GM21723 (cell line): Measurements from ENCODE around the gene APOBEC4.
"Not testable (repeated sequence)": the region's sequence is repeated elsewhere in the genome, so short reads cannot be mapped to it uniquely, and the experiment has no call there.

Experiments
- ATAC-seq: cut with Tn5 transposase; IDR thresholded peaks from one replicate; pipeline ENCODE4 v1.9.1; 2021; ENCODE audit warnings: mild to moderate bottlenecking, moderate library complexity; ENCODE audit not compliant: unreplicated experiment

APOBEC4 gene, protein sequence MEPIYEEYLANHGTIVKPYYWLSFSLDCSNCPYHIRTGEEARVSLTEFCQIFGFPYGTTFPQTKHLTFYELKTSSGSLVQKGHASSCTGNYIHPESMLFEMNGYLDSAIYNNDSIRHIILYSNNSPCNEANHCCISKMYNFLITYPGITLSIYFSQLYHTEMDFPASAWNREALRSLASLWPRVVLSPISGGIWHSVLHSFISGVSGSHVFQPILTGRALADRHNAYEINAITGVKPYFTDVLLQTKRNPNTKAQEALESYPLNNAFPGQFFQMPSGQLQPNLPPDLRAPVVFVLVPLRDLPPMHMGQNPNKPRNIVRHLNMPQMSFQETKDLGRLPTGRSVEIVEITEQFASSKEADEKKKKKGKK

DNA sequence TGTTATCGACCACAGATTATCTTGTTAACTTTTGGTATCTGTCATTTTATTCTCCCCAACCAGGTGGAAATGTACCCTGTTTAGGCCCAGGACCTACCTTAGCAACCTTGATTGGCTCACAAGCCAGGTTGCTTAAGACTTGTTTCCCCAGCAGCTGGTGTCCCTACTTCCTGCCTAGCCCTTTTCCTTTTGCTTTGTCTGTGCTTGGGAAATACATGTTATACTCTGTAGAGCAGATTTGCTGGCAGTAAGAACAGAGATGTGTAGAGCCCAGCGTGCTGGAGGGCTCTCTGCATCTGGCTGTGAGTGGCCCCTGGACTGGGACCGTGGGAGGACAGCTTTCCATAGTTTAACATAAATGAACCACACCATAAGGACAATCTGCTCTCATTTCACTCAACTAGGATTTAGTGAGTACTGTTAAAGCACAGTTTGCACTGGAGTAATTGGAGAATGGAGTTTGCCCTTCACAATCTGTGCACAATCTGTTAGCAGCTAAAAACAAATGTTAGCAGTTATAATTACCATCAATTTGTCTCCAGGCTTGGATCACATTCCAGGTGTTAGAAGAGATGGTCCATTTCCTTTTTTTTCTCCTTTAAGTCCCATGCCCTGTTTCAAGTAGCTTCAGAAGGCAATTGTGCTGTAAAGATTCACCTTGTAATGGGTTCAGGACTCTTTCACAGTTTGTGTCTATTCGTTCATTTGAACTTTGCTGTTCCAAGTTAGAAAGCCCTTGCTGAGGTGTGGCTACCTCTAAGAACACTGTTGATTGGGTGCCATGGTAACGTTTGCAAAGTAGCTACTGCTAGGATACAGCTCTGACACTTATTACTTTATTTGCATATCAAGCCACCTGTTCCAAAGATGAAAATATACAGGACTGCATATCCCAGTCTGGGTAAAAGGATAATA is at the start of gene APOBEC4:
Gene APOBEC4, minus strand, starts transcription at position 770 of the 915 bp plus-strand sequence. CDS start 4,535 bp downstream, outside the sequence.
- no peak for ATAC-seq

DNA sequence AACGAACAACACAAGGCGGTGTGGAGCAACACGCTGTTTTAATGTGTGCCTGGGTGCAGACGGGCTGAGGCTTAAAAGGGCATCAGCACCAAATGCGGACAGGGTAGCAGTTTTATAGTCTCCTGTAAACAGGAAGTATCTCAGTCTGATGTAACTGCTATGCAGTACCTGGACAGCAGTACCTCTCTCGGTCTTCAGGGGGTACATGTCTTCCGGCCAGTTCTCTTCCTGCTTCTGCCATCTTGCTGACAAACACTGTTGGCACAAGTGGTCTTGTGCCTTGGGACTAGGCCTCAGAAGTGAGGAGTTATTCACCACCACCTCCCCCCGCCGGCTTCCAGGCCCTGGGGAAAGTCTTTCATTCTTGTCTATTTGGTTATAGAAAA is 49.7 kb upstream of the APOBEC4 start:
- ATAC-seq: no peak

GRCh38 chr1:183702087-183702812 is 49.1 kb upstream of the APOBEC4 start:
- ATAC-seq: no peak

DNA sequence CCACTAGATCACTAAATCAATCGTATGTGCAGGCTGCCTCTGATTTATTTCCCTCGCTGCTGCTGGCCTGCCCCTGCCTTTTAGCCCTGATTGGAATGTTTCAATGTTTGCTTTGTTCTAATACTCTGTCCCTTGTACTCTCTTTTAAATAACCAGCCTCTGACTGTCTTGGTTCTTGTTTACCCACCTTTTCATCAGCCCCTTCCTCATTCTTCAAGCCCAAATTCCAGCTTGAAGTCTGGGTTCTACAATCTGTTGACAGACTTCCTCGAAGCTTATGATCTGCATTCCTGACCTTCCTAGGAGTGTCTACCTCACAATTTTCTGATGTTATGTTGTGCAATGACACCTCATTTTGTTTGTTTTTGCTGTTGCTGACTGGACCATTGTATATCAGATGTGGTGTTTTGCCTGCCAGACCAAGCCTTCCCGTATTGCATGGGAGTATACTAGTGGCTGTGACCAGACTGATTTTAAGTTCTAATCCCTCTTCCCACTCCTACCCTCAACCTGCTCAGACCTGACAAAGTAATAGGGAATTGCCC is 46.6 kb upstream of the APOBEC4 start:
- no peak for ATAC-seq

- no peak for ATAC-seq
Observed at GRCh38 chr1:183697814-183698590, 44.9 kb upstream of the APOBEC4 start.

DNA sequence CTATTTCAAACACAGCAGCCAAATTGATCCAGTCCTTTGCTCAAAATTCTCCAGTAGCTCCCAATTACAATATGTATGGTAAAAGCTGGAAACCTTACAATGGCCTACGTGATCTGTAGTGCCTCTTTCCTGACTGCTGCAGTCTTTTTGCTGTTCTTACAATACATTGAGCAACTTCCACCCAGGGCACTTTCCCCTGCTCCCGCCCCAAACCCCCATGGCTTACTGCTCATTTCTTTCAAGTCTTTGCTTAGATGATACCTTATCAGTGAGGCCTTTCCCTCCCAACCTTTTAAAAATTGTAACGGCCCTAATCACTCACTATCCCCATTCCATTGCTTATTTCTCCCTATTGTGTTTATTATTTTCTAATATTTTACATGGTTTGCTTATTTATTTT is 43.9 kb upstream of the APOBEC4 start:
- no peak for ATAC-seq

GRCh38 chr1:183694755-183695154 is 41.6 kb upstream of the APOBEC4 start:
- ATAC-seq: no peak

DNA sequence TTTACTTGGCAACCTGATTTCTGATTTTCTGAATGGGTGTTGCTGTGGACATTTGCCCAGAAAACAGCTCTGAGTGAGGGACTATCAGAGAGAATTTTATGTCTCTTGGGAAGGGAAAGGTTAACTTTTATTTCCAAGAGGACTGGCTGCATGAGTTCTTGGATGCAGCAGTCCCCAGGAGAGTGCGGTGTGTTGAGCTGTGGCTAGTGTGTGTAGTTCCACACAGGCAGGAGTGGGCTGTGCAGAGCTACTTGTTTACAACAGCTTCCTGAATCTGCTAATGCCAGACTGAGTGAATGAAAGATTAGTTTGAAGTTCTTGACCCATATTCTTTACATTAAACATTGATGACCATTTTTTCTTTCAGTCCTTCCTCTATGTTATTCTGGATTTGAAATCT is 41.0 kb upstream of the APOBEC4 start:
- no peak for ATAC-seq

- ATAC-seq: no peak
Observed at GRCh38 chr1:183693521-183693920, 40.4 kb upstream of the APOBEC4 start.

DNA sequence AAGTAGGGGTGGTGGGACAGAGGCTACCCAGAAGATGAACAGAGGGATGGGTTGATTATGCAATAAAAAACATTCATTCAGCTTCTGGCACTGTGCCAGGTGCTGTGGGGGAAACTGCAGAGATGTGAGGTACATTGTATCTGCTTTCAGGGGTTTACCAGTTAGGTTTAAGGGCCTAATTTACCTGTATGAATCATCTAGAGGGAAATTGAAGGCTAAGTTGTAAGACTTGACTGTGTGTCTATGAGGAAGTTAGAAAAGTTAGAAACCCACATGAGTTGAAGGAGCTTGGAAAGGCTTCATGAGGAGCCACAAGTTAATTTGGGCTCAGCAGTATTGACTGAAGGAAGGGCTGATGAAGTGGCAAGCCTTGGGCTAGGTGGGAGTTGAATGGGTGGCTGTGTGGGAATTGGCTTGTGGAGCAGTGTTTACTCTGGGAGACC is 36.7 kb upstream of the APOBEC4 start:
- peak; percentile 73 for ATAC-seq

- no peak for ATAC-seq
Observed at GRCh38 chr1:183688341-183689060, 35.4 kb upstream of the APOBEC4 start.

- ATAC-seq: no peak
Observed at GRCh38 chr1:183687546-183688304, 34.6 kb upstream of the APOBEC4 start.

DNA sequence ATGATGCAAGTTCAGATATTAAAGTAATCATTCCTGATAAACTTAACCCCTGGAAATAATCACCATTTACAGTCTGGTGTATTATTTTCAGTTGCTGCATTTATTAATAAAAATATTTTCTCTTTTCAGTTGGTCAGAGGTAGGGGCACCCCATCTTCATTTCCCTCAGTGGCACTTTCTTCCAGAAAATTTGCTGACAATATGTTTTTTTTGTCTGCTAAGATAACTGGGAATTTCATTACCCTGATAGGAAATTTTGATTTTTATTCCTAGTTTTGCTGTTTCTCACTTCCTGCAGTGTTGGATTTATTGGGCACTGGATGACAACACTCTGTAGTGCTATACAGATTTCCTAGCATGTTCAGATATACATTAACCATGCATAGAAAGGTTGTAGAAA is 33.1 kb upstream of the APOBEC4 start:
- ATAC-seq: no peak

GRCh38 chr1:183685112-183685713 is 32.1 kb upstream of the APOBEC4 start:
- peak; percentile 72 for ATAC-seq

DNA sequence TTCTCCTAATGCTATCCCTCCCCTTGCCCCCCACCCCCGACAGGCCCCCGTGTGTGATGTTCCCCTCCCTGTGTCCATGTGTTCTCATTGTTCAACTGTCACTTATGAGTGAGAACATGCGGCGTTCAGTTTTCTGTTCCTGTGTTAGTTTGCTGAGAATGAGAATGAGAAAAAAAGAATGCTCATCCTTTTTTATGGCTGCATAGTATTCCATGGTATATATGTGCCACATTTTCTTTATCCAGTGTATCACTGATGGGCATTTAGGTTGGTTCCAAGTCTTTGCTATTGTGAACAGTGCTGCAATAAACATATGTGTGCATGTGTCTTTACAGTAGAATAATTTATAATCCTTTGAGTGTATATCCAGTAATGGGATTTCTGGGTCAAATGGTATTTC is 26.2 kb upstream of the APOBEC4 start:
- ATAC-seq: not testable (repeated sequence)

DNA sequence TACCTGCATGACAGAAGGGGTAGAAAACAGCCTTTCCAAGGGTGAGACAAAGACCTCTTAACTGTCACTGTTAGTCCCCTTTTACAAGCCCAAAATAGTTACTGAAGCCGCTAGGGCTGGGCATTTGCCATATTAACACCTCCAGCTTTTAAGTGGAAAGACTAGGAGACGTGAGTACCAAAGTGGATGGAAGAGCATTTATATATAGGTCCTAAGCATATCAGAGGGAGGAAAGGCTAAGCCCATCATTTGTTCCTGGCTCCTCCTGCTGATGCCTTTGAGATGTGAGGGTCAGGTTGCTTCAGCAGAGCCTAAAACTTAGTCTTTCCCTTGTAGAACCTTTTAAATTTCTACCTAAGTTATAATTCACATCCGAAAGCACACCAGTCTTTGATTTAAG is 25.7 kb upstream of the APOBEC4 start:
- ATAC-seq: no peak

DNA sequence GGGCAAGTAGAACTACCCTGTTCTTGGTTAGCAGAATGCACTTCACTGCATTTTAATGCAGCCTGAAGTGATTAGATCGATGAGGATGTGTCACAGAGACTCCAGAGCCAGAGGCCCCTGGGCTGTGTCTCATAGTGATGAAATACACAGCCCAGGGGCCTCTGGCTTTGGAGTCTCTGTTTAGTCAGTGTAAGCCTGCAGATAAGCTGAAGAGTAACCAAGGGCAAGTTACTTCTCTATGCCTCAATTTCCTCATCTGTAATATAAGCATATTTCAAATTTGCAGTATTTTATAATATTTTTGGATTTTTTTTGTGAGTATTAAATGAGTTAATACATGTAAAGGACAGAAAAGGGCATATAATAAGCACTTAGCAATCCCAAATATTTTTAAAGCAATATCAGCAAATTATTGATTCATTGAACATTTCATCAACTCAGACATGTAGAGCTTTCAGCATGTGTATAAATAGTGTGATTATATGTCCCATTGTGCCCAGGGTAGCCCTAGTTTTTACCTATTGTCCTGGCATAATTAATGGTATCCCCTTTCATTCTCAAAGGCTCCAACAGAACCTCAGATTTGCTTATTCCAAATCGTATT is 23.6 kb upstream of the APOBEC4 start:
- ATAC-seq: no peak
